ENCODE measurements around the gene SNHG17.
"Not testable (repeated sequence)": the region's sequence is repeated elsewhere in the genome, so short reads cannot be mapped to it uniquely, and the experiment has no call there.

SNHG17 gene

GRCh38 chr20:38421915-38422314, 13.2 kb downstream of the SNHG17 start:
- Histone ChIP-seq H3K27me3 (replicated peaks) (no peaks in the 10 kb centered on the region), H3K36me3 (replicated peaks) (peaks cover 85% of the 10 kb centered on the region), H3K4me3 (ENCODE audit: low read depth, low read length) (no peak overlapping the region), H3K27ac (no peak overlapping the region)
- in situ Hi-C loops (cut with HindIII; ENCODE audit: low pct_ligation_motif_present, low sequenced_read_pairs), result no loop called here
- DNase-seq, result no peak
- no peak for TF ChIP-seq CTCF (IDR thresholded peaks at IDR 0.05; ENCODE audit: low read depth, low read length, missing control alignments)

- H3K36me3 ChIP-seq (replicated peaks), result peaks cover 80% of the 10 kb centered on the region
- in situ Hi-C loops (cut with HindIII; ENCODE audit: low pct_ligation_motif_present, low sequenced_read_pairs), result no loop called here
- DNase-seq, result no peak
Observed at GRCh38 chr20:38420388-38421085, 14.6 kb downstream of the SNHG17 start.

GRCh38 chr20:38418509-38419204, 16.5 kb downstream of the SNHG17 start:
- H3K36me3 ChIP-seq (replicated peaks), result peaks cover 71% of the 10 kb centered on the region
- no peak for TF ChIP-seq CTCF (IDR thresholded peaks at IDR 0.05; ENCODE audit: low read depth, low read length, missing control alignments)
- DNase-seq, result no peak
- in situ Hi-C loops (cut with HindIII; ENCODE audit: low pct_ligation_motif_present, low sequenced_read_pairs), result no loop called here
- H3K27ac ChIP-seq, result no peak overlapping the region
- no peaks in the 10 kb centered on the region for H3K27me3 ChIP-seq (replicated peaks)
- no peak overlapping the region for H3K4me3 ChIP-seq (ENCODE audit: low read depth, low read length)

More at GRCh38 chr20:38420388-38421085, 14.6 kb downstream of the SNHG17 start:
- H3K4me3 ChIP-seq (ENCODE audit: low read depth, low read length), result no peak overlapping the region
- TF ChIP-seq CTCF (IDR thresholded peaks at IDR 0.05; ENCODE audit: low read depth, low read length, missing control alignments), result no peak
- H3K27me3 ChIP-seq (replicated peaks), result no peaks in the 10 kb centered on the region
- no peak overlapping the region for H3K27ac ChIP-seq

GRCh38 chr20:38414769-38415450, 20.2 kb downstream of the SNHG17 start:
- Histone ChIP-seq H3K27me3 (replicated peaks) (no peaks in the 10 kb centered on the region), H3K4me3 (ENCODE audit: low read depth, low read length) (no peak overlapping the region), H3K27ac (no peak overlapping the region), H3K36me3 (replicated peaks) (peaks cover 44% of the 10 kb centered on the region)
- no peak for DNase-seq
- no peak for TF ChIP-seq CTCF (IDR thresholded peaks at IDR 0.05; ENCODE audit: low read depth, low read length, missing control alignments)
- in situ Hi-C loops (cut with HindIII; ENCODE audit: low pct_ligation_motif_present, low sequenced_read_pairs), result no loop called here

GRCh38 chr20:38412877-38413577, 22.1 kb downstream of the SNHG17 start:
- H3K36me3 ChIP-seq (replicated peaks), result peaks cover 26% of the 10 kb centered on the region
- in situ Hi-C loops (cut with HindIII; ENCODE audit: low pct_ligation_motif_present, low sequenced_read_pairs), result no loop called here

GRCh38 chr20:38407822-38408221, 27.3 kb downstream of the SNHG17 start:
- in situ Hi-C loops (cut with HindIII; ENCODE audit: low pct_ligation_motif_present, low sequenced_read_pairs); H3K36me3 ChIP-seq (replicated peaks); H3K27me3 ChIP-seq (replicated peaks); H3K4me3 ChIP-seq (ENCODE audit: low read depth, low read length); H3K27ac ChIP-seq; DNase-seq: not testable (repeated sequence)

More at GRCh38 chr20:38412877-38413577, 22.1 kb downstream of the SNHG17 start:
- no peak for TF ChIP-seq CTCF (IDR thresholded peaks at IDR 0.05; ENCODE audit: low read depth, low read length, missing control alignments)
- Histone ChIP-seq H3K27ac (no peak overlapping the region), H3K27me3 (replicated peaks) (no peaks in the 10 kb centered on the region), H3K4me3 (ENCODE audit: low read depth, low read length) (no peak overlapping the region)
- no peak for DNase-seq
